ENCODE measurements around the gene LINC01488. TPM values are rescaled to one million over a fixed set of nuclear protein-coding genes. Genes with fewer than 3 reads are reported as not detected.

The LINC01488 gene
- total RNA-seq, 1 experiment from 2014 or later = not detected

- TF ChIP-seq CTCF (IDR thresholded peaks at IDR 0.05 in 2 of 3, conservative IDR thresholded peaks at IDR 0.05 in 1 of 3; ENCODE audit: borderline replicate concordance in 1 of 3, insufficient read depth in 1 of 3, low read depth in 2 of 3, low read length in 2 of 3) = no peak
Measured at GRCh38 chr11:69471729-69472540, 9.5 kb upstream of the LINC01488 start (continued).

GRCh38 chr11:69472541-69473275 is 8.8 kb upstream of the LINC01488 start:
- Histone ChIP-seq H2AFZ (ENCODE audit: low read depth, low read length, poor library complexity, severe bottlenecking) (no peak overlapping the region), H3K9ac (ENCODE audit: low read length) (no peak overlapping the region), H3K36me3 (ENCODE audit: control insufficient read depth in 1 of 2, insufficient read depth in 2 of 2, low read length in 2 of 2) (no peaks in the 10 kb centered on the region), H3K9me2 (ENCODE audit: insufficient read depth) (no peaks in the 10 kb centered on the region), H3K9me3 (ENCODE audit: control insufficient read depth in 1 of 2, insufficient read depth in 1 of 2, low read depth in 1 of 2, low read length in 2 of 2) (no peaks in the 10 kb centered on the region), H3K4me1 (ENCODE audit: control insufficient read depth in 1 of 2, insufficient read depth in 2 of 2, low read length in 2 of 2) (no peaks in the 10 kb centered on the region), H3K4me3 (replicated peaks in 1 of 2; ENCODE audit: low read depth in 1 of 2, low read length in 2 of 2) (no peak overlapping the region), H3K79me2 (ENCODE audit: insufficient read depth, low read length) (no peaks in the 10 kb centered on the region), H3K27ac (ENCODE audit: low read depth, low read length) (no peak overlapping the region), H3K4me2 (ENCODE audit: low read length) (no peak overlapping the region), H3K27me3 (ENCODE audit: insufficient read depth, low read length) (no peaks in the 10 kb centered on the region), H4K20me1 (ENCODE audit: insufficient read depth) (no peaks in the 10 kb centered on the region)
- POLR2A ChIA-PET = no interaction called here
- RAD21 ChIA-PET (ENCODE audit: low non-redundant PET in 1 of 2, low total read pairs in 2 of 2, uncharacterized antibody in 2 of 2, unreplicated experiment in 2 of 2) = no interaction called here
- BruUV-seq (replicated peaks) = no TSS peak
- TF ChIP-seq ATF3 (IDR thresholded peaks at IDR 0.05) (no peak), ZBTB33 (IDR thresholded peaks at IDR 0.05; ENCODE audit: extremely low read depth, insufficient replicate concordance, low read length) (no peak), POLR2A (IDR thresholded peaks at IDR 0.05; ENCODE audit: borderline replicate concordance, extremely low read depth, insufficient read depth, insufficient read length) (no peak), EGR1 (IDR thresholded peaks at IDR 0.05; ENCODE audit: low read depth) (no peak), POLR2AphosphoS5 (IDR thresholded peaks at IDR 0.05; ENCODE audit: low read depth, low read length) (no peak), JUND (IDR thresholded peaks at IDR 0.05) (no peak), ELF1 (IDR thresholded peaks at IDR 0.05; ENCODE audit: borderline replicate concordance, low read depth) (no peak), EZH2 (IDR thresholded peaks at IDR 0.05) (no peak), EZH2phosphoT487 (IDR thresholded peaks at IDR 0.05; ENCODE audit: borderline replicate concordance) (no peak), CEBPB (IDR thresholded peaks at IDR 0.05; ENCODE audit: low read depth) (no peak), TCF7L2 (IDR thresholded peaks at IDR 0.05; ENCODE audit: borderline replicate concordance, extremely low read depth, insufficient read depth, insufficient read length) (no peak), CTCF (IDR thresholded peaks at IDR 0.05 in 2 of 3, conservative IDR thresholded peaks at IDR 0.05 in 1 of 3; ENCODE audit: borderline replicate concordance in 1 of 3, insufficient read depth in 1 of 3, low read depth in 2 of 3, low read length in 2 of 3) (no peak), MAX (IDR thresholded peaks at IDR 0.05) (no peak), SP1 (IDR thresholded peaks at IDR 0.05; ENCODE audit: low read depth) (no peak), SIN3A (IDR thresholded peaks at IDR 0.05; ENCODE audit: low read depth) (no peak)
- DNase-seq (ENCODE audit: low read depth, low spot score) = no peak
- CTCF ChIA-PET = no interaction called here
- intact Hi-C loops (cut with micrococcal nuclease) = no loop called here
- ATAC-seq = no peak
